IgD-negative memory B cell (primary cell): ENCODE data around the gene NHLH2. TPM values are rescaled to one million over a fixed set of nuclear protein-coding genes. Genes with fewer than 3 reads are reported as not detected.

ENCODE experiments used
- H3K27ac Mint-ChIP-seq, 3 donors: one replicate each; pipeline ENCODE4 v1.8.0; 2020 to 2022; ENCODE audit warnings: mild to moderate bottlenecking in 3 of 3, mixed read lengths in 3 of 3, moderate library complexity in 1 of 3
- H3K27me3 Mint-ChIP-seq: one replicate; pipeline ENCODE4 v1.8.0; 2021; ENCODE audit warnings: mixed read lengths
- H3K36me3 Mint-ChIP-seq: one replicate; pipeline ENCODE4 v1.8.0; 2020; ENCODE audit warnings: mild to moderate bottlenecking, mixed read lengths
- H3K4me1 Mint-ChIP-seq, 3 donors: one replicate each; pipeline ENCODE4 v1.8.0; 2020 to 2022; ENCODE audit warnings: mixed read lengths in 3 of 3, mild to moderate bottlenecking in 1 of 3
- H3K4me3 Mint-ChIP-seq, 4 donors: one replicate each; pipeline ENCODE4 v1.8.0; 2020 to 2022; ENCODE audit warnings: mild to moderate bottlenecking in 4 of 4, mixed read lengths in 4 of 4, moderate library complexity in 3 of 4
- H3K9me3 Mint-ChIP-seq, 3 donors: one replicate each; pipeline ENCODE4 v1.8.0; 2020 to 2021; ENCODE audit warnings: mixed read lengths in 3 of 3, mild to moderate bottlenecking in 1 of 3
- polyA plus RNA-seq: library from polyadenylated mRNA; unstranded; fragments of 300-500 nt; fragmentation: Illumina TruSeq; gene quantifications from one replicate; pipeline ENCODE4 v1.2.3, GENCODE V29; 2021

The NHLH2 gene
- polyA plus RNA-seq = not detected

- H3K4me1 Mint-ChIP-seq = peaks cover 1 to 5% (median 5%) of the 10 kb centered on the region in 3 donors
- H3K9me3 Mint-ChIP-seq = peaks cover 0 to 6% (median 2%) of the 10 kb centered on the region in 3 donors
- peaks cover 45% of the 10 kb centered on the region for H3K27me3 Mint-ChIP-seq
- H3K27ac Mint-ChIP-seq = no peak within 1 kb of the TSS
- peak within 1 kb of the TSS in 1 of 4 donors; percentile 33 for H3K4me3 Mint-ChIP-seq
- H3K36me3 Mint-ChIP-seq = peaks cover 2% of the 10 kb centered on the region
Measured at GRCh38 chr1:115840605-115841460, at the start of gene NHLH2. Gene NHLH2 (minus strand): TSS chr1:115841126. CDS start chr1:115838372, 2,754 bp downstream.

- H3K9me3 Mint-ChIP-seq = no peaks in the 10 kb centered on the region
- no peaks in the 10 kb centered on the region for H3K36me3 Mint-ChIP-seq
- no peaks in the 10 kb centered on the region for H3K4me1 Mint-ChIP-seq
- H3K27ac Mint-ChIP-seq = no peak overlapping the region
- no peak overlapping the region for H3K4me3 Mint-ChIP-seq
- H3K27me3 Mint-ChIP-seq = peaks cover 2% of the 10 kb centered on the region
Measured at GRCh38 chr1:115890580-115890979, 49.7 kb upstream of the NHLH2 start.

GRCh38 chr1:115888976-115889375 is 48.0 kb upstream of the NHLH2 start:
- Mint-ChIP-seq H3K4me3 (no peak overlapping the region), H3K4me1 (no peaks in the 10 kb centered on the region), H3K27me3 (peaks cover 2% of the 10 kb centered on the region), H3K36me3 (no peaks in the 10 kb centered on the region), H3K9me3 (no peaks in the 10 kb centered on the region), H3K27ac (no peak overlapping the region)

- Mint-ChIP-seq H3K27me3 (peaks cover 1% of the 10 kb centered on the region), H3K4me1 (peaks cover 0 to 2% (median 0%) of the 10 kb centered on the region in 3 donors), H3K9me3 (no peaks in the 10 kb centered on the region), H3K36me3 (peaks cover 2% of the 10 kb centered on the region), H3K27ac (no peak overlapping the region), H3K4me3 (no peak overlapping the region)
Measured at GRCh38 chr1:115882913-115883902, 42.3 kb upstream of the NHLH2 start.

- Mint-ChIP-seq H3K36me3 (peaks cover 2% of the 10 kb centered on the region), H3K9me3 (no peaks in the 10 kb centered on the region), H3K27me3 (peaks cover 3% of the 10 kb centered on the region), H3K4me1 (peaks cover 0 to 2% (median 0%) of the 10 kb centered on the region in 3 donors), H3K27ac (no peak overlapping the region), H3K4me3 (no peak overlapping the region)
Measured at GRCh38 chr1:115880981-115881672, 40.2 kb upstream of the NHLH2 start.

GRCh38 chr1:115879977-115880376 is 39.1 kb upstream of the NHLH2 start:
- peaks cover 2% of the 10 kb centered on the region for H3K36me3 Mint-ChIP-seq
- no peaks in the 10 kb centered on the region for H3K9me3 Mint-ChIP-seq
- H3K4me1 Mint-ChIP-seq = peaks cover 0 to 2% (median 0%) of the 10 kb centered on the region in 3 donors
- H3K4me3 Mint-ChIP-seq = no peak overlapping the region
- no peak overlapping the region for H3K27ac Mint-ChIP-seq
- H3K27me3 Mint-ChIP-seq = peaks cover 7% of the 10 kb centered on the region

- H3K4me3 Mint-ChIP-seq = no peak overlapping the region
- H3K27ac Mint-ChIP-seq = no peak overlapping the region
- H3K36me3 Mint-ChIP-seq = peaks cover 2% of the 10 kb centered on the region
- peaks cover 8% of the 10 kb centered on the region for H3K27me3 Mint-ChIP-seq
- no peaks in the 10 kb centered on the region for H3K9me3 Mint-ChIP-seq
- H3K4me1 Mint-ChIP-seq = peaks cover 0 to 2% (median 0%) of the 10 kb centered on the region in 3 donors
Measured at GRCh38 chr1:115877511-115877910, 36.6 kb upstream of the NHLH2 start.

GRCh38 chr1:115874904-115875303 is 34.0 kb upstream of the NHLH2 start:
- H3K27ac Mint-ChIP-seq = no peak overlapping the region
- H3K4me3 Mint-ChIP-seq = no peak overlapping the region
- H3K4me1 Mint-ChIP-seq = peaks cover 0 to 2% (median 0%) of the 10 kb centered on the region in 3 donors
- peaks cover 14% of the 10 kb centered on the region for H3K27me3 Mint-ChIP-seq
- peaks cover 2% of the 10 kb centered on the region for H3K36me3 Mint-ChIP-seq
- H3K9me3 Mint-ChIP-seq = no peaks in the 10 kb centered on the region

- peaks cover 0 to 2% (median 0%) of the 10 kb centered on the region in 3 donors for H3K4me1 Mint-ChIP-seq
- H3K4me3 Mint-ChIP-seq = no peak overlapping the region
Measured at GRCh38 chr1:115874497-115874896, 33.6 kb upstream of the NHLH2 start.

GRCh38 chr1:115873184-115873583 is 32.3 kb upstream of the NHLH2 start:
- Mint-ChIP-seq H3K36me3 (peaks cover 2% of the 10 kb centered on the region), H3K4me3 (no peak overlapping the region), H3K9me3 (peaks cover 0 to 3% (median 0%) of the 10 kb centered on the region in 3 donors), H3K4me1 (no peaks in the 10 kb centered on the region), H3K27me3 (peaks cover 12% of the 10 kb centered on the region), H3K27ac (no peak overlapping the region)

More at GRCh38 chr1:115874497-115874896, 33.6 kb upstream of the NHLH2 start:
- Mint-ChIP-seq H3K9me3 (no peaks in the 10 kb centered on the region), H3K27me3 (peaks cover 14% of the 10 kb centered on the region), H3K27ac (no peak overlapping the region), H3K36me3 (peaks cover 2% of the 10 kb centered on the region)

- H3K27ac Mint-ChIP-seq = no peak overlapping the region
- H3K4me3 Mint-ChIP-seq = no peak overlapping the region
- H3K27me3 Mint-ChIP-seq = peaks cover 9% of the 10 kb centered on the region
- peaks cover 2% of the 10 kb centered on the region for H3K36me3 Mint-ChIP-seq
- peaks cover 0 to 3% (median 0%) of the 10 kb centered on the region in 3 donors for H3K9me3 Mint-ChIP-seq
- H3K4me1 Mint-ChIP-seq = no peaks in the 10 kb centered on the region
Measured at GRCh38 chr1:115869064-115869463, 28.1 kb upstream of the NHLH2 start.

GRCh38 chr1:115867216-115867615 is 26.3 kb upstream of the NHLH2 start:
- H3K9me3 Mint-ChIP-seq = peaks cover 0 to 3% (median 3%) of the 10 kb centered on the region in 3 donors
- H3K4me1 Mint-ChIP-seq = no peaks in the 10 kb centered on the region
- H3K36me3 Mint-ChIP-seq = no peaks in the 10 kb centered on the region
- H3K27me3 Mint-ChIP-seq = peaks cover 12% of the 10 kb centered on the region
- H3K4me3 Mint-ChIP-seq = no peak overlapping the region
- H3K27ac Mint-ChIP-seq = no peak overlapping the region

- Mint-ChIP-seq H3K36me3 (no peaks in the 10 kb centered on the region), H3K27ac (no peak overlapping the region), H3K9me3 (peaks cover 0 to 3% (median 3%) of the 10 kb centered on the region in 3 donors), H3K4me1 (no peaks in the 10 kb centered on the region), H3K4me3 (no peak overlapping the region), H3K27me3 (peaks cover 15% of the 10 kb centered on the region)
Measured at GRCh38 chr1:115865704-115866380, 24.9 kb upstream of the NHLH2 start.

- no peak overlapping the region for H3K27ac Mint-ChIP-seq
- peaks cover 0 to 5% (median 2%) of the 10 kb centered on the region in 3 donors for H3K9me3 Mint-ChIP-seq
Measured at GRCh38 chr1:115862403-115862802, 21.5 kb upstream of the NHLH2 start.

More at GRCh38 chr1:115862403-115862802, 21.5 kb upstream of the NHLH2 start:
- no peaks in the 10 kb centered on the region for H3K36me3 Mint-ChIP-seq
- no peaks in the 10 kb centered on the region for H3K4me1 Mint-ChIP-seq
- no peak overlapping the region for H3K4me3 Mint-ChIP-seq
- H3K27me3 Mint-ChIP-seq = peaks cover 23% of the 10 kb centered on the region
